RPMI8226 (cell line): ENCODE measurements around the gene NEMP1.

ENCODE experiments used
- DNase-seq: peaks from one replicate; pipeline ENCODE4 v3.0.0-alpha.2; 2015

Gene NEMP1

GRCh38 chr12:57106021-57106708, 27.6 kb upstream of the NEMP1 start:
- DNase-seq: no peak

DNA sequence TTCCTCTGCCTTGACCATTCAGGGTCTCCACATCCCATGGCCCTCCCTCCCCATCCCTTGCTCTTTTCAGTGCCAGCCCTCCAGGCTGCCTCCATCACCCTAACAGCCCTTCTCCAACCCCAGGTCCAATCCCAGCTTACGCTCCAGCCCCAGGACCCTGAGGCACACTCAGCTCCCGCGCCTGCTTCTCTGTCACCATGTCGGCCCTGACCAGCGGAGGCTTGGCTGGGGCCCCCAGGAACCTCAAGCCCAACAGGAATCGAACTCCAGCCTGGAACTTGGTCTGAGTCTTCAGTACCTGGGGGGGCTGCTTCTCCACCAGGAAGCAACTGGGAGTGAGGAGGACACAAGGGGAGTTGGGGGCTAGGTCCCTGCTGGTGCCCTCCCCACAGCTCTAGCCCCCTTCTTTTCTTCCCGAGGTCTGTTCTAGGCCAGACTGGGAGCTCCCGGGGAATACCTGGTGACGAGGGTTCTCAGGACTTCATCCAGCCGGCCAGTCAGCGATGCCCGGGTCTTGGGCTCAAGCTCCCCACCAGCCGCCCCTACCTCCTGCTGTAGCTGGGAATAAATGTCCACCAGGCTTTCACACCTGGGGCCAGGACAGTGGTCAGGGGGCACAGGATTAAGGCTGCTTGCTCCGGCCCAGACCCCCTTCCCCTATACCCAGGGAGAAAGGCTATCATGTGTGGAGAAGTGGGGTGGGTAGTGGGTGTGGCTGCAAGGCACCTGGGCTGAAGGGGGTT, 26.6 kb upstream of the NEMP1 start:
- no peak for DNase-seq

DNA sequence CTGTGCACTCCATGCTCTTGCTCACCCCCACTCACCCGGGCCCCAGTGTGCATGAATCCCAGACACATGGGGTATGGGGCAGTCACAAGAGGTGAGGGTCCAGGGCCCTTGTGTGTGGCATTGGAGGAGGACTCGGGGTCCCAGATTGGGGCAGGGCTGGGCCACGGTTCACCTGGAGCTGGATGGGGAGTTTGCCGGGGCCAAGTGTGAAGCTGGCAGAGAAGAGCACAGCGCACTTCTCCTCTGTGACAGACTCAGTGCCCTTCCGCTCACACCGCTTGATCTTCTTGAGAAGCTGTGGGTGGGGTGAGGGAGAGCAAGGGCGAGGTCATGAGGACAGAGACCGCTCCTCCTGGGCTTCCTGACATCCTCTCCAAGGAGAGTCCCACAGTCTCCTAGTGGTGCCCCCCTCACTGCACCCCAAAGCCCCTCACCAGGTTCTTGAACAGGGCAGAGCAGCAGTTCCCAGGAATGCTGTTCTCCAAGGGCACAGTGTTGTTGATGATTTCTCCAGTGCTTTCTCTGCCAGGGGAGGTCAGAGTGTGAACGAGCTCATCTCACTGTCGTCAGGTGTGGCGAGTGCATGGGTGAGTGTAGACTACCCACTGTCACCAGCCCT, 25.8 kb upstream of the NEMP1 start:
- DNase-seq: no peak

DNA sequence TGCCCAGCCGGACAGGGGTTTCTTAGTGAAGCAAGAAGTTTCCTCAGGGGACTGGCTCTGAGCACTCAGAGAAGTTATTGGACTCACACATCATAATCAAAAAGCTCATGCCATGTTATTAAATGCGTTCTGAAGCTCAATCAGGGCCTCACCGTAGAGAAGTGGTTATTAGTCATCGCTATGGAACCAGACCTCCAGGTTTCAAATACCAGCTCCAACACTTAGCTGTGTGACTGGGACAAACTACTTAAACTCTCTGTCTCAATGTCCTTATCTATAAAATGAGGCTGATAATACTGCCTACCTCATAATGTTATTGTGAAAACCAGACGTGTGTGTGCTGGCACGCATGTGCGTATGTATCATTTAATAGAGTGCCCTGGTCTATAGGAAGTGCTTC, 25.3 kb upstream of the NEMP1 start:
- DNase-seq: no peak

GRCh38 chr12:57101892-57102695, 23.5 kb upstream of the NEMP1 start:
- no peak for DNase-seq

- DNase-seq: no peak
Observed at GRCh38 chr12:57099766-57100165, 21.2 kb upstream of the NEMP1 start.

GRCh38 chr12:57099047-57099714, 20.6 kb upstream of the NEMP1 start:
- DNase-seq: no peak

- no peak for DNase-seq
Observed at GRCh38 chr12:57098546-57098945, 20.0 kb upstream of the NEMP1 start.

GRCh38 chr12:57097554-57097835, 18.9 kb upstream of the NEMP1 start:
- DNase-seq: no peak

GRCh38 chr12:57096748-57097553, 18.4 kb upstream of the NEMP1 start:
- DNase-seq: no peak

DNA sequence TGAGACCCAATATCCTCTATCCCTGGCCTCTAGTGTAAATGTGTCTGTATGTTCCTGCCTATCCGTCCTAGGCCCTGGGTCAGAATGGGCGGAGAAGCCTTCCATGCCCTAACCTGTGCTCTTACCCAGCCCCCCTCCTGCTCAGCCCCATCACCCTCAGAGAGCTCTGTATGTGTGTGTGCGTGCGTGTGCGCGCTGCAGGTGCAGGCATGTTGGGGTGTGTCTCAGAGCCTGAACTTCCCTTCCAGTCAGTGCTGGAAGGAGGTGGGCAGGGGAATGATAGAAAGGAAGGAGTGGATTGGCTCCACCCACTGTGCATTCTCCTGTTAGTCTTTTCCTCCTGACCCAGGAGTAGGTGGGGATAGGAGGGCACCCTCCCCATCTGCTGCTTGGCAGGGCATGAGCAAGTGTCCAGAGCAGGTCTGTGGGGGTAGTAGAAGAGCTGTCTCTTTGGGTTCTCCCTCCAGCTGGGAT, 17.5 kb upstream of the NEMP1 start:
- no peak for DNase-seq

DNA sequence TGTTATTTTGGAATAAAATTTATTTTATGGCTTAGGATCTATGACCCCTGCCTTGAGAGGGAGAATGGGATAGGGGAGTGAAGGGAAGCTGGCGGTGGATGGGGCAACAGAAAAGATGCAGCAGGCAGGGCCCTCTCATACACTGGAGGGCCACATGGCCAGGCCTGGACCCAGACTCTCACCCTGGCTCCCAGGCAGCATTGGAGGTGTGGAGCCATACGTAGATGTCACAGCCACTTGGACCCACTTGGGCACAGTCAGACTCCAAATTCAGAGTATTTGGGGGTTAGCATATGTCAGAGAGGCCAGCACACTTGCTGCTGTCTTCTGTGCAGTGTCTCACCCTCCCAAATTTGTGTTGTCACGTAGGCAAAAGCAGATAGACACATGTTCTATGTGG, 16.8 kb upstream of the NEMP1 start:
- DNase-seq: no peak

DNA sequence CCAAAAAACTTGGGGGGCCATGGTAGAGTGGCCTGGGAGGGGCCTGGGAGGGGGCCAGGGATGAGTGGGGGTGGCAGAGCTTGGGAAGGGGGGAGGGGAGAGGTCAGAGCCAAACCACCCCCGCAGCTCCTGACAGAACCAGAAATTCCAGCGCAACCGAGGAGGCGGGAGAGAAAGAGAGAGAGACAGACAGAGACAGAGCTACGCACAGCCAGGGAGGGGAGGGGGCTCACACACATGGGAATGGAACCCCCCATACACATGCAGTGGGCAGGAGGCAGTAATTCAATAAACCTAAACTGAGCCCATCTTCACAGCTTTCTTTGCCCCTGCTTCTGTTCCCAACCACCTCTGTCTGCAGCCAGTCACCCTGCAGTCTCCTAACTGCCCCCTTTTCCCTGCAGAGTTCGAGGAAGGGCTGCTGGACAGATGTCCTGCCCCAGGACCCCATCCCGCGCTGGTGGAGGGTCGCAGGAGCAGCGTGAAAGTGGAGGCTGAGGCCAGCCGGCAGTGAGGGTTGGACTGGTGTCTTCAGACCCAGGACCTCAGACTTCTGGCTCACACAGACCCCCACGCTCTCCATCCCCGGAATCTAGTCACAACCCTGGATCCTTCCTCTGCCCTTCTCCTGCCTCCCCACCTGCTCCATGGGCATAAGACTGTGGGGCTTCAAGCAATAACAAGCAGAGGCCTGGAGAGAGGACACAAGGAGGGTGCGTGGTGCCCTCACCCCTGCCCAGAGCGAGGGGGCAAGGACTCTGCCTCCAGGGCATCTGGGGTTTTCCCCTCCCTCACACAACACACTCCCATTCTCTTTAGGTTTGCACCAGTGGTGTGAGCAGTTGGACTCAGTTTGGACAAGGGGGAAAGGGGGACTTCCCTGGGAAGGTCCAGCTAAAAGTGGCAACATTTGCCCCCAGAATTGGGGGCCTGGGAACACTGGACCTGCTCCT, 15.9 kb upstream of the NEMP1 start:
- DNase-seq: no peak

DNA sequence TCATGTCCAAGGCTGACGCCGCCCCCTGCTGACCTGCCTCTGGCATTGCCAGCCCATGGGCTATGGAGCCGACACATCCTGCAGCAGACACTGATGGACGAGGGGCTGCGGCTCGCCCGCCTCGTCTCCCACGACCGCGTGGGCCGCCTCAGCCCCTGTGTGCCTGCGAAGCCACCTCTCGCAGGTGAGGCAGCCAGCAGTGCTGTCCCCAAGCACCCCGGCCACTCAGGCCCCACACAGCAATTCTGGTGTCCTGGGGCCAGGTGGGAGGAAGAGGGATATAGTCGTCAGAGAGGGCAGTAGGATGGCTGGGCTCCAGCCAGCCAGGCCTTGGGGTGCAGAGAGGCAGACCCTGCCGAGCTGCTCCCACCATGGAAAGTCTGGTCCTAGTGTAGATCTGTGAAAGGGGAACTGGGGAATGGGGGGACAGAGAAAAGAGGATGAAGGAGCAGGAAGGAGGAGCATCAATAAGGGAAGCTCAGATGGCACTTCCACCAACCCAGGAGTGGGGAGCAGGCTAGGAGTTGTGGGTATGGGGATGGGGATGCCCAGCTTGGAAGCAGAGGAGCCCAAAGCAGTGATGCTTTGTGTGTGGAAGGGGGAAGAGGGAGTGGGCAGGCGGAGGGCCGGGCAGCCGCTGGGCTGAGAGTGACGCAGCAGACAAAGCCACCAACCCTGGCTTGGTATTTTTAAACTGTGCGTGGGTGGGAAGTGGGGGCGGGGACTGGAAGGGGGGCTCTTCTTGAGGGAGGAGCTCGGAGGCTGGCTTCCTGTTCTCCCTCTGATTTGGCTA, 15.0 kb upstream of the NEMP1 start:
- DNase-seq: peak; percentile 57

- no peak for DNase-seq
Observed at GRCh38 chr12:57092876-57093414, 14.4 kb upstream of the NEMP1 start.

DNA sequence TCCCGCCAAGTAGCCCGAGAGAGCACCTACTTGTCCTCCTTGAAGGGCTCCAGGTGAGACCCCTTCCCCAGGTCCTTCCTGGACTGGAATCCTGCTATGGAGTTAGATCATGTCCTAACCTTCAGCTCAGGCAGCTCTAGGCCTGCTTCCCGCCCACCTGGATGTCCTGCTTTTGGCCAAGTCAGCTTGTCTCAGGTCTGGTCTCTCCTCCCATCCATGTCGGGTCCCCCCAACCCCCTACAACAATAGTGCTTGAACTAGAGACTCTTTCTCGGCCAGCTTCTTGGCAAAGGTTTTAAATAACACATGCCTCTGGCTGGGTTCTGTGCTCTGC, 13.9 kb upstream of the NEMP1 start:
- DNase-seq: no peak

DNA sequence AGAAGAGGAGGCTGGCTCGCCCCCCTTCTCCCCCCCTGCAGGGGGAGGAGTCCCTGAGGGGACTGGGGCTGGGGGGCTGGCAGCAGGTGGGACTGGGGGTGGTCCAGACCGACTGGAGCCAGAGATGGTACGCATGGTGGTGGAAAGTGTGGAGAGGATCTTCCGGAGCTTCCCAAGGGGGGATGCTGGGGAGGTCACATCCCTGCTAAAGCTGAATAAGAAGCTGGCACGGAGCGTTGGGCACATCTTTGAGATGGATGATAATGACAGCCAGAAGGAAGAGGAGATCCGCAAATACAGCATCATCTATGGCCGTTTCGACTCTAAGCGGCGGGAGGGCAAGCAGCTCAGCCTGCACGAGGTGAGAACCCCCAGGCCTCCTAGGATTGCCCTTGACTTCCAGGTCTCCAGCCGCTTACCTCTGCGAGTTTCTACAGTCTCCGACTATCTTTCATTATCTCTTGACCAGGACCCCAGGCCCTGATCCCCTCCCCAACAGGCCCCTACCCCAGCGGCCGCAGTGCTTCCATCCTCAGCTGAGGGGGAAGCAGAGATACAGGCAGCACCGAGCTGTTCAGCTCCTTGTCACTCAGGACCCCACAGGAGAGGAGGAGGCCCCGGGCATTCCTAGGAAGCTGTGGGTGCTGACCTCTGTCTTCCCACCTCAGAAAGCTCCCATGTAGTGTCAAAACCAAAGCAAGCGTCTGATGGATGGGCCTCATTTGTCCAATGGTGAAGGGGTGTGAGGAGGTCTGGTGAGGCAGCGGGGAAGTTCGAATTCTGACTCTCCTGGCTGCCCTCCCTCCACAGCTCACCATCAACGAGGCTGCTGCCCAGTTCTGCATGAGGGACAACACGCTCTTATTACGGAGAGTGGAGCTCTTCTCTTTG, 13.3 kb upstream of the NEMP1 start:
- DNase-seq: no peak

DNA sequence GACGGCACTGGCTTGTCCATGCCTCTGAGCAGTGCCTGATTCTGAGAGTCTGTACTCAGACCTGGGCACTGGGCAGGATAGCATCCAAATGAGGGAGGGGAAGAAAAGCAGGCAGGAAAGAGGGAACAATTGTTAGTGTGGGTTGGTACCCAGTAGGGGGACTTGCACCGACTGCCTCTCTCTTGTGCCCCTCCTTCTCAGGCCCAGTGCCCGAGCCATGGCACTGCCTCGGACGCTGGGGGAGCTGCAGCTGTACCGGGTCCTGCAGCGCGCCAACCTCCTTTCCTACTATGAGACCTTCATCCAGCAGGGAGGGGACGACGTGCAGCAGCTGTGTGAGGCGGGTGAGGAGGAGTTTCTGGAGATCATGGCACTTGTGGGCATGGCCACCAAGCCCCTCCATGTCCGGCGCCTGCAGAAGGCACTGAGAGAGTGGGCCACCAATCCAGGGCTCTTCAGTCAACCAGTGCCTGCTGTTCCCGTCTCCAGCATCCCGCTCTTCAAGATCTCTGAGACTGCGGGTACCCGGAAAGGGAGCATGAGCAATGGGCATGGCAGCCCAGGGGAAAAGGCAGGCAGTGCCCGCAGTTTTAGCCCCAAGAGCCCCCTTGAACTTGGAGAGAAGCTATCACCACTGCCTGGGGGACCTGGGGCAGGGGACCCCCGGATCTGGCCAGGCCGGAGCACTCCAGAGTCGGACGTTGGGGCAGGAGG, 12.5 kb upstream of the NEMP1 start:
- DNase-seq: no peak
